ENCODE measurements around the gene ZNF83. TPM values are rescaled to one million over a fixed set of nuclear protein-coding genes. Genes with fewer than 3 reads are reported as not detected.

The ZNF83 gene
- total RNA-seq, 4 donors from 2014 or later: 2.8 to 8.0 (median 4.0) TPM

GRCh38 chr19:52567921-52568320 is 70.2 kb downstream of the ZNF83 start:
- intact Hi-C loops (cut with DNase I; ENCODE audit: low total_unique reads) (no loop called here), in situ Hi-C loops (cut with MboI; ENCODE audit: low sequenced_read_pairs in 4 of 4) (loop anchor here in 1 of 4 donors (5.0 kb wide), 1 partner anchor 41 kb away; the partner anchor contains the start of gene ZNF808)
- no peak for ATAC-seq

GRCh38 chr19:52566588-52566987 is 71.6 kb downstream of the ZNF83 start:
- in situ Hi-C loops (cut with MboI; ENCODE audit: low sequenced_read_pairs in 4 of 4): loop anchor here in 1 of 4 donors (5.0 kb wide), 1 partner anchor 39 kb away; the partner anchor contains the start of gene ZNF808
- no peak for DNase-seq
- H3K4me3 ChIP-seq: no peak overlapping the region
- no peaks in the 10 kb centered on the region for H3K27me3 ChIP-seq
- H3K9me3 ChIP-seq: peaks cover 0 to 7% (median 0%) of the 10 kb centered on the region in 3 donors
- ATAC-seq: no peak
- H3K4me1 ChIP-seq: peaks cover 6 to 8% of the 10 kb centered on the region in 2 donors
- H3K27ac ChIP-seq: no peak overlapping the region
- intact Hi-C loops (cut with DNase I; ENCODE audit: low total_unique reads): no loop called here
- peaks cover 0 to 19% of the 10 kb centered on the region in 2 donors for H3K36me3 ChIP-seq
- TF ChIP-seq, protein P1, sequence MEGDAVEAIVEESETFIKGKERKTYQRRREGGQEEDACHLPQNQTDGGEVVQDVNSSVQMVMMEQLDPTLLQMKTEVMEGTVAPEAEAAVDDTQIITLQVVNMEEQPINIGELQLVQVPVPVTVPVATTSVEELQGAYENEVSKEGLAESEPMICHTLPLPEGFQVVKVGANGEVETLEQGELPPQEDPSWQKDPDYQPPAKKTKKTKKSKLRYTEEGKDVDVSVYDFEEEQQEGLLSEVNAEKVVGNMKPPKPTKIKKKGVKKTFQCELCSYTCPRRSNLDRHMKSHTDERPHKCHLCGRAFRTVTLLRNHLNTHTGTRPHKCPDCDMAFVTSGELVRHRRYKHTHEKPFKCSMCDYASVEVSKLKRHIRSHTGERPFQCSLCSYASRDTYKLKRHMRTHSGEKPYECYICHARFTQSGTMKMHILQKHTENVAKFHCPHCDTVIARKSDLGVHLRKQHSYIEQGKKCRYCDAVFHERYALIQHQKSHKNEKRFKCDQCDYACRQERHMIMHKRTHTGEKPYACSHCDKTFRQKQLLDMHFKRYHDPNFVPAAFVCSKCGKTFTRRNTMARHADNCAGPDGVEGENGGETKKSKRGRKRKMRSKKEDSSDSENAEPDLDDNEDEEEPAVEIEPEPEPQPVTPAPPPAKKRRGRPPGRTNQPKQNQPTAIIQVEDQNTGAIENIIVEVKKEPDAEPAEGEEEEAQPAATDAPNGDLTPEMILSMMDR (IDR thresholded peaks at IDR 0.05 in 4 of 5, conservative IDR thresholded peaks at IDR 0.05 in 1 of 5): no peak
- TF ChIP-seq POLR2A (IDR thresholded peaks at IDR 0.05): no peak

More at GRCh38 chr19:52567921-52568320, 70.2 kb downstream of the ZNF83 start:
- Histone ChIP-seq H3K4me3 (no peak overlapping the region), H3K36me3 (peaks cover 0 to 27% of the 10 kb centered on the region in 2 donors), H3K4me1 (peaks cover 6 to 8% of the 10 kb centered on the region in 2 donors), H3K27ac (no peak overlapping the region), H3K9me3 (no peaks in the 10 kb centered on the region), H3K27me3 (no peaks in the 10 kb centered on the region)
- no peak for DNase-seq
- TF ChIP-seq, protein P1 (IDR thresholded peaks at IDR 0.05 in 4 of 5, conservative IDR thresholded peaks at IDR 0.05 in 1 of 5): no peak
- no peak for TF ChIP-seq POLR2A (IDR thresholded peaks at IDR 0.05)

- Histone ChIP-seq H3K27ac (no peak overlapping the region), H3K4me3 (no peak overlapping the region), H3K36me3 (peaks cover 0 to 19% of the 10 kb centered on the region in 2 donors), H3K9me3 (peaks cover 0 to 7% (median 0%) of the 10 kb centered on the region in 3 donors), H3K27me3 (no peaks in the 10 kb centered on the region), H3K4me1 (peaks cover 5 to 6% of the 10 kb centered on the region in 2 donors)
- in situ Hi-C loops (cut with MboI; ENCODE audit: low sequenced_read_pairs in 4 of 4): loop anchor here in 1 of 4 donors (5.0 kb wide), 1 partner anchor 39 kb away; the partner anchor contains the start of gene ZNF808
- ATAC-seq (no peak), DNase-seq (no peak)
- TF ChIP-seq, protein P1 (IDR thresholded peaks at IDR 0.05 in 4 of 5, conservative IDR thresholded peaks at IDR 0.05 in 1 of 5): no peak
- TF ChIP-seq POLR2A (IDR thresholded peaks at IDR 0.05): no peak
- intact Hi-C loops (cut with DNase I; ENCODE audit: low total_unique reads): no loop called here
Observed at GRCh38 chr19:52566121-52566520, 72.0 kb downstream of the ZNF83 start.

Other genes with a start within 250 kb of the ZNF83 start
- 10 to 100 TPM in 1 of 4 donors, 1 to 10 TPM in 3; 2.9 to 11.2 (median 5.5) TPM for gene ZNF528, start 240.5 kb downstream of the ZNF83 start, total RNA-seq
- gene ZNF534, start 209.2 kb downstream of the ZNF83 start, total RNA-seq: under 1 TPM in 2 of 4 donors, not detected in 2; 0.12 to 0.18 TPM
- under 1 TPM in 3 of 4 donors, not detected in 1; 0.20 to 0.63 (median 0.33) TPM for gene ZNF578, start 184.8 kb downstream of the ZNF83 start, total RNA-seq
- 10 to 100 TPM in 1 of 4 donors, 1 to 10 TPM in 3; 3.4 to 12.9 (median 7.9) TPM for gene ZNF808, start 110.7 kb downstream of the ZNF83 start, total RNA-seq
- gene ZNF701, start 68.1 kb downstream of the ZNF83 start, total RNA-seq: 1 to 10 TPM; 4.0 to 6.2 (median 4.8) TPM
- gene ZNF611, start 96.7 kb upstream of the ZNF83 start, total RNA-seq: 1 to 10 TPM; 1.7 to 4.0 (median 2.5) TPM
- 1 to 10 TPM in 2 of 4 donors, under 1 TPM in 2; 0.72 to 3.7 (median 1.1) TPM for gene ZNF600, start 148.4 kb upstream of the ZNF83 start, total RNA-seq
- gene ZNF28, start 183.3 kb upstream of the ZNF83 start, total RNA-seq: 1 to 10 TPM; 1.0 to 7.6 (median 3.2) TPM
- 1 to 10 TPM; 2.6 to 5.9 (median 3.5) TPM for gene ZNF468, start 219.3 kb upstream of the ZNF83 start, total RNA-seq

Measured in gastrocnemius medialis (tissue), 4 donors.